ENCODE data around the gene FOXO6. TPM values are rescaled to one million over a fixed set of nuclear protein-coding genes. Genes with fewer than 3 reads are reported as not detected.

The FOXO6 gene
- polyA plus RNA-seq, 2 donors: 0.15 to 0.28 TPM

DNA sequence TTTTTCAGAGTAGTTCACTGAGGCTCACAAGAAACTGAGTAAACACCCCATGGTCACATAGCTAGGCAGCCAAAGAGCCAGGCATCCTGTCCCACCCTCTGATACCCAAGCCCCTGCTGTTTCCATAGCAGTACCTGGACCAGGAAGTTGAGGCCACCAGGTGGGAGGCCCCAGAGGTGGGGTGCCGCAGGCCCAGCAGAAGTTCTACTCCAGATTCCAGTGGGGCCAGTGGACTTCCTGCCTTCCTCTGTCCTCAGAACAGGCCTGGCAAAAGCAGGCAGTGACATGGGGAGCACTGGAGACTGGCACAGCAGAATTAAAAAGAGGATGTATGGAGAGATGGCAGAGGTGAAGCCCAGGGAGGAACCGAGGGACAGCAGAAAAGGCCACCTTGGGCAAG lies 19.0 kb downstream of the FOXO6 start:
- Histone ChIP-seq H3K27me3 (ENCODE audit: control insufficient read depth in 1 of 2, insufficient read depth in 2 of 2, low read length in 2 of 2) (no peaks in the 10 kb centered on the region), H3K27ac (ENCODE audit: low read depth in 2 of 2, low read length in 1 of 2) (no peak overlapping the region), H3K36me3 (ENCODE audit: control insufficient read depth in 2 of 2, insufficient read depth in 2 of 2, low read length in 1 of 2) (no peaks in the 10 kb centered on the region), H3K4me1 (ENCODE audit: control insufficient read depth in 2 of 2, insufficient read depth in 2 of 2, low read length in 1 of 2) (peaks cover 5 to 6% of the 10 kb centered on the region in 2 donors), H3K4me3 (ENCODE audit: low read depth in 1 of 2, low read length in 2 of 2) (no peak overlapping the region), H3K9me3 (ENCODE audit: control insufficient read depth in 2 of 2, insufficient read depth in 1 of 2, low read depth in 1 of 2, low read length in 1 of 2) (peaks cover 0 to 2% of the 10 kb centered on the region in 2 donors)
- WGBS, 2 donors: 84% methylated on average over 2 of the region's 2 CpGs

GRCh38 chr1:41380979-41381691 lies 19.9 kb downstream of the FOXO6 start:
- Histone ChIP-seq H3K9me3 (ENCODE audit: control insufficient read depth in 2 of 2, insufficient read depth in 1 of 2, low read depth in 1 of 2, low read length in 1 of 2) (peaks cover 0 to 2% of the 10 kb centered on the region in 2 donors), H3K4me1 (ENCODE audit: control insufficient read depth in 2 of 2, insufficient read depth in 2 of 2, low read length in 1 of 2) (peaks cover 10% of the 10 kb centered on the region in 2 donors), H3K36me3 (ENCODE audit: control insufficient read depth in 2 of 2, insufficient read depth in 2 of 2, low read length in 1 of 2) (no peaks in the 10 kb centered on the region), H3K4me3 (ENCODE audit: low read depth in 1 of 2, low read length in 2 of 2) (peak overlapping the region; percentile 56 to 57), H3K27me3 (ENCODE audit: control insufficient read depth in 1 of 2, insufficient read depth in 2 of 2, low read length in 2 of 2) (no peaks in the 10 kb centered on the region), H3K27ac (ENCODE audit: low read depth in 2 of 2, low read length in 1 of 2) (peak overlapping the region; percentile 88 to 89)
- 9 to 10% methylated on average over 29 of the region's 29 CpGs for WGBS, 2 donors

DNA sequence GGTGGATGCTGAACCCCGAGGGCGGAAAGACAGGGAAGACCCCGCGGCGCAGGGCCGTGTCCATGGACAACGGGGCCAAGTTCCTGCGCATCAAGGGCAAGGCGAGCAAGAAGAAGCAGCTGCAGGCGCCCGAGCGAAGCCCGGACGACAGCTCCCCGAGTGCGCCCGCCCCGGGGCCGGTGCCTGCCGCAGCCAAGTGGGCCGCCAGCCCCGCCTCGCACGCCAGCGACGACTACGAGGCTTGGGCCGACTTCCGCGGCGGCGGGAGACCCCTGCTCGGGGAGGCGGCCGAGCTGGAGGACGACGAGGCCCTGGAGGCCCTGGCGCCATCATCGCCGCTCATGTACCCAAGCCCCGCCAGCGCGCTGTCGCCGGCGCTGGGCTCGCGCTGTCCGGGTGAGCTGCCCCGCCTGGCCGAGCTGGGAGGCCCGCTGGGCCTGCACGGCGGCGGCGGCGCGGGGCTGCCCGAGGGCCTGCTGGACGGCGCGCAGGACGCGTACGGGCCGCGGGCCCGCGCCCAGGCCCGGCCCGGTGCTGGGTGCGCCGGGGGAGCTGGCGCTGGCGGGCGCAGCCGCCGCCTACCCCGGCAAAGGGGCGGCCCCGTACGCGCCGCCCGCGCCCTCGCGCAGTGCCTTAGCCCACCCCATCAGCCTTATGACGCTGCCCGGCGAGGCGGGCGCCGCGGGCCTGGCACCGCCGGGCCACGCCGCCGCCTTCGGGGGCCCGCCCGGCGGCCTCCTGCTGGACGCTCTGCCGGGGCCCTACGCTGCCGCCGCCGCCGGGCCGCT lies 20.7 kb downstream of the FOXO6 start:
- no peaks in the 10 kb centered on the region for H3K27me3 ChIP-seq (ENCODE audit: control insufficient read depth in 1 of 2, insufficient read depth in 2 of 2, low read length in 2 of 2)
- H3K27ac ChIP-seq (ENCODE audit: low read depth in 2 of 2, low read length in 1 of 2): peak overlapping the region; percentile 88 to 89
- peaks cover 10% of the 10 kb centered on the region in 2 donors for H3K4me1 ChIP-seq (ENCODE audit: control insufficient read depth in 2 of 2, insufficient read depth in 2 of 2, low read length in 1 of 2)
- peak overlapping the region; percentile 56 to 57 for H3K4me3 ChIP-seq (ENCODE audit: low read depth in 1 of 2, low read length in 2 of 2)
- 2 to 4% methylated on average over 75 to 112 of the region's 112 CpGs for WGBS, 2 donors
- H3K36me3 ChIP-seq (ENCODE audit: control insufficient read depth in 2 of 2, insufficient read depth in 2 of 2, low read length in 1 of 2): no peaks in the 10 kb centered on the region
- H3K9me3 ChIP-seq (ENCODE audit: control insufficient read depth in 2 of 2, insufficient read depth in 1 of 2, low read depth in 1 of 2, low read length in 1 of 2): peaks cover 0 to 2% of the 10 kb centered on the region in 2 donors

GRCh38 chr1:41382480-41383090 lies 21.4 kb downstream of the FOXO6 start:
- Histone ChIP-seq H3K9me3 (ENCODE audit: control insufficient read depth in 2 of 2, insufficient read depth in 1 of 2, low read depth in 1 of 2, low read length in 1 of 2) (peaks cover 0 to 2% of the 10 kb centered on the region in 2 donors), H3K27me3 (ENCODE audit: control insufficient read depth in 1 of 2, insufficient read depth in 2 of 2, low read length in 2 of 2) (no peaks in the 10 kb centered on the region), H3K4me3 (ENCODE audit: low read depth in 1 of 2, low read length in 2 of 2) (peak overlapping the region; percentile 56 to 57), H3K4me1 (ENCODE audit: control insufficient read depth in 2 of 2, insufficient read depth in 2 of 2, low read length in 1 of 2) (peaks cover 13 to 17% of the 10 kb centered on the region in 2 donors), H3K27ac (ENCODE audit: low read depth in 2 of 2, low read length in 1 of 2) (peak overlapping the region; percentile 88 to 89), H3K36me3 (ENCODE audit: control insufficient read depth in 2 of 2, insufficient read depth in 2 of 2, low read length in 1 of 2) (no peaks in the 10 kb centered on the region)
- WGBS, 2 donors: 2 to 4% methylated on average over 41 to 48 of the region's 48 CpGs

GRCh38 chr1:41383094-41383852 lies 22.0 kb downstream of the FOXO6 start:
- Histone ChIP-seq H3K4me3 (ENCODE audit: low read depth in 1 of 2, low read length in 2 of 2) (peak overlapping the region; percentile 56 to 57), H3K27me3 (ENCODE audit: control insufficient read depth in 1 of 2, insufficient read depth in 2 of 2, low read length in 2 of 2) (no peaks in the 10 kb centered on the region), H3K9me3 (ENCODE audit: control insufficient read depth in 2 of 2, insufficient read depth in 1 of 2, low read depth in 1 of 2, low read length in 1 of 2) (peaks cover 0 to 2% of the 10 kb centered on the region in 2 donors), H3K4me1 (ENCODE audit: control insufficient read depth in 2 of 2, insufficient read depth in 2 of 2, low read length in 1 of 2) (peaks cover 14 to 20% of the 10 kb centered on the region in 2 donors), H3K36me3 (ENCODE audit: control insufficient read depth in 2 of 2, insufficient read depth in 2 of 2, low read length in 1 of 2) (no peaks in the 10 kb centered on the region), H3K27ac (ENCODE audit: low read depth in 2 of 2, low read length in 1 of 2) (peak overlapping the region; percentile 88 to 89)
- WGBS, 2 donors: 8 to 21% methylated on average over 45 of the region's 45 CpGs

DNA sequence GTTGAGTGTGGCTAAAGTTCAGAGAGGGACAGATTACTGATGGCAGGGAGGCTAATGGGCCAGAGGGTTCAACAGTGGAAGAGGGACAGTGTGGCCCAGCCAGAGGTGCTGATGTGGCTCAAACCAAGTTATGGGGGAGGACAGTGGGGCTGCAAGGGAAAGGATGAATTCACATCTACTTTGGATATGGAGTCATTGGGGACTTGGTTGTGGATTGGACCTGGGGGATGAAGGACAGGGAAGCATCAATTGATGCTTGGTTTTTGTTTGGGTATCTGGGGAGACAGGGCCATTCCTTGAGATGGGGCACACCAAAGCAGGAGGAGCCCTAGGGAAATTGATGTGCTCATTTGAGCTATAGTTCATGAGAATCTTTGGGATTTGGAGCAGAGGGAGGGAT lies 23.3 kb downstream of the FOXO6 start:
- peaks cover 0 to 2% of the 10 kb centered on the region in 2 donors for H3K9me3 ChIP-seq (ENCODE audit: control insufficient read depth in 2 of 2, insufficient read depth in 1 of 2, low read depth in 1 of 2, low read length in 1 of 2)
- H3K27ac ChIP-seq (ENCODE audit: low read depth in 2 of 2, low read length in 1 of 2): no peak overlapping the region
- H3K4me3 ChIP-seq (ENCODE audit: low read depth in 1 of 2, low read length in 2 of 2): no peak overlapping the region
- no peaks in the 10 kb centered on the region for H3K27me3 ChIP-seq (ENCODE audit: control insufficient read depth in 1 of 2, insufficient read depth in 2 of 2, low read length in 2 of 2)
- peaks cover 14 to 20% of the 10 kb centered on the region in 2 donors for H3K4me1 ChIP-seq (ENCODE audit: control insufficient read depth in 2 of 2, insufficient read depth in 2 of 2, low read length in 1 of 2)
- no peaks in the 10 kb centered on the region for H3K36me3 ChIP-seq (ENCODE audit: control insufficient read depth in 2 of 2, insufficient read depth in 2 of 2, low read length in 1 of 2)

DNA sequence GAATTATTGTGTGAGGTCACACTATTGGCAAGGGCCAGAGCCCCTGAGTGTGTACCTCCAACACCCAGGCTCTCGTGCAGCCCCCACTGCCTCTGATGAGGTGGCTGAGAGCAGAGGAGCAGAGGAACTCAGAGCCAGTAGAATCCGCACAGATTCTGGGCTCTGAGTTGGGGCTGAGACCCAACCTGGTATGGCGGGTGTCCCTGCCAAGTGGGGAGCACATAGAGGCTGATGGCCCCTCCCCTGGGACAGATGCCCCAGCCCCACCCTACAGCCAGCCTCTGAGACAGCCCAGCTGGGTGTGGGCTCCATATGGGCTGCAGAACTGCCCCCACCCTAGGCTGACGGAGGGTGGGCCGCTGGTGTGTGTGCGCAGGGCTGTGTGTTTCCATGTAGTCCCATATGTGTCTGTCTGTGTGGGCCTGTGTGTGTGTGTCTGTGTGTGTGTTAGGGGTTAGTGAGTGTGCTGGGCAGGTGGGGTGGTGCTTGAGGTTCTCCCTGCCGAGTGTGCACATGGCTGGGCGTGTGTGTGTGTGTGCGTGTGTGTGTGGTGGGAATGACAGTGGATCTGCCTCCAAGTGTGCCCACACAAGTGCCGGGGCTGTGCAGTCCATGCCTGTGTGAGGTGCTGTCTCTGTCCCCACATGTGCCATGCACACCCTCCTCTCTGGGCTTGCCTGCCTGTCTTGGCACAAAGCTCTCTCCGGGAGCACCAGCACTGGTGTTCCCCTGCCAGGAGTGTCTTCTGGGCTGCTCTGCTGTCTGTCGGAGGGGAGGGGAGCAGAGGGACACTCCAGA lies 24.4 kb downstream of the FOXO6 start:
- no peak overlapping the region for H3K4me3 ChIP-seq (ENCODE audit: low read depth in 1 of 2, low read length in 2 of 2)
- no peak overlapping the region for H3K27ac ChIP-seq (ENCODE audit: low read depth in 2 of 2, low read length in 1 of 2)
- H3K27me3 ChIP-seq (ENCODE audit: control insufficient read depth in 1 of 2, insufficient read depth in 2 of 2, low read length in 2 of 2): no peaks in the 10 kb centered on the region
- H3K9me3 ChIP-seq (ENCODE audit: control insufficient read depth in 2 of 2, insufficient read depth in 1 of 2, low read depth in 1 of 2, low read length in 1 of 2): peaks cover 0 to 2% of the 10 kb centered on the region in 2 donors
- WGBS, 2 donors: 39 to 58% methylated on average over 12 of the region's 12 CpGs
- H3K4me1 ChIP-seq (ENCODE audit: control insufficient read depth in 2 of 2, insufficient read depth in 2 of 2, low read length in 1 of 2): peaks cover 14 to 20% of the 10 kb centered on the region in 2 donors
- H3K36me3 ChIP-seq (ENCODE audit: control insufficient read depth in 2 of 2, insufficient read depth in 2 of 2, low read length in 1 of 2): no peaks in the 10 kb centered on the region

DNA sequence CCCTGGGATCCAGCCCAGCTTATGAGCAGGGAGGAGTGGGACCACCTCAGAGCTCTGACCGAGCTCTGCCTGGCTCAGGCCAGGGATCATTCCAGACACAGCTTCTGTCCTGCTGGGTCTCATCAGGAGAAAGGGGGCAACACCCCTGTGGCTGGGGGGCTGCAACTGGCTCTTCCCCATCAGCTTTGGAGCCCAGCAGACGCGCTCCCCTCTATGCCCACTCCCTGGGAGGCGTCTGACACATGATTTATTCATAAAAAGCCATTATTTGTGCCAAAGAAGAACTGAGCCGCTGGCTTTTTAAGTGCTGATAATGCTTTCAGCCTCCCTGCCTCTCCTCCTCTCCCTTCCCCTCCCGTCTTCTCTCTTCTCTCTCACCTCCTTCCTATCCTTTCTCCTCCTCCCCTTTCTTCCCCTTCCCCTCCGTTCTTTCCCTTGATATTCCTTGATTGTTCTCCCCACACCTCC lies 25.0 kb downstream of the FOXO6 start:
- WGBS, 2 donors: 53 to 65% methylated on average over 7 of the region's 7 CpGs
- H3K4me1 ChIP-seq (ENCODE audit: control insufficient read depth in 2 of 2, insufficient read depth in 2 of 2, low read length in 1 of 2): peaks cover 14 to 18% of the 10 kb centered on the region in 2 donors
- no peaks in the 10 kb centered on the region for H3K36me3 ChIP-seq (ENCODE audit: control insufficient read depth in 2 of 2, insufficient read depth in 2 of 2, low read length in 1 of 2)
- H3K27me3 ChIP-seq (ENCODE audit: control insufficient read depth in 1 of 2, insufficient read depth in 2 of 2, low read length in 2 of 2): no peaks in the 10 kb centered on the region
- H3K4me3 ChIP-seq (ENCODE audit: low read depth in 1 of 2, low read length in 2 of 2): no peak overlapping the region
- peaks cover 0 to 2% of the 10 kb centered on the region in 2 donors for H3K9me3 ChIP-seq (ENCODE audit: control insufficient read depth in 2 of 2, insufficient read depth in 1 of 2, low read depth in 1 of 2, low read length in 1 of 2)
- no peak overlapping the region for H3K27ac ChIP-seq (ENCODE audit: low read depth in 2 of 2, low read length in 1 of 2)
